HEK293 (cell line): ENCODE measurements around the gene TDRD3.

Source experiments
- CTCF ChIA-PET: fragments of 350-600 bp; formaldehyde crosslinking; extraction: SDS; loops from one replicate; lab custom pipeline; 2021; ENCODE audit warnings: antibody characterized with exemption; lab: Yijun Ruan, JAX
- POLR2A ChIA-PET: fragments of 300-600 bp; formaldehyde crosslinking; extraction: SDS; loops from one replicate; lab custom pipeline; 2020; ENCODE audit warnings: antibody characterized with exemption, inconsistent platforms; lab: Yijun Ruan, JAX
- H3K27ac ChIP-seq: fragments of 200-500 bp; sonication (Bioruptor generic); 2 replicates; pipeline ENCODE4 v1.5.1; 2014; ENCODE audit warnings: low read depth, low read length, control low read depth, inconsistent platforms; ENCODE audit errors: extremely low read depth
- H3K36me3 ChIP-seq, 2 experiments: fragments of 200-500 bp in 1 of 2; sonication (Bioruptor generic) in 1 of 2; 1 replicate in 1 of 2; 2 replicates in 1 of 2; pipeline ENCODE4 v1.5.1; 2014 to 2017; ENCODE audit warnings: inconsistent platforms in 2 of 2, low read length in 2 of 2; ENCODE audit not compliant: control insufficient read depth in 2 of 2, insufficient read depth in 1 of 2
- H3K4me1 ChIP-seq: fragments of 200-500 bp; sonication (Bioruptor generic); 2 replicates; pipeline ENCODE4 v1.5.1; 2014; ENCODE audit warnings: mild to moderate bottlenecking, low read length, inconsistent platforms; ENCODE audit not compliant: control insufficient read depth, insufficient read depth
- H3K4me3 ChIP-seq: 2 replicates; pipeline ENCODE4 v1.5.1; 2011; ENCODE audit warnings: low read depth, mild to moderate bottlenecking, control low read depth, low read length, moderate library complexity
- H3K9me3 ChIP-seq: fragments of 200-500 bp; sonication (Bioruptor generic); 2 replicates; pipeline ENCODE4 v1.5.1; 2014; ENCODE audit warnings: low read depth, low read length, inconsistent platforms; ENCODE audit not compliant: control insufficient read depth, insufficient read depth
- GLI2 ChIP-seq: fragments of 450-650 bp; formaldehyde crosslinking; IDR thresholded peaks from 2 replicates; pipeline ENCODE4; 2017; ENCODE audit warnings: missing biosample characterization, missing genetic modification characterization, low read depth, borderline replicate concordance
- IKZF3 ChIP-seq: fragments of 450-650 bp; IDR thresholded peaks from 2 replicates; pipeline ENCODE4 v1.5.0; 2018; ENCODE audit warnings: missing biosample characterization, mild to moderate bottlenecking, missing genetic modification characterization, moderate library complexity
- KLF1 ChIP-seq: fragments of 450-650 bp; formaldehyde crosslinking; IDR thresholded peaks from 2 replicates; pipeline ENCODE4 v1.5.1; 2016; ENCODE audit warnings: missing biosample characterization, missing genetic modification characterization
- RBAK ChIP-seq: fragments of 450-650 bp; formaldehyde crosslinking; IDR thresholded peaks from 2 replicates; pipeline ENCODE4 v1.5.1; 2016; ENCODE audit warnings: missing biosample characterization, missing genetic modification characterization
- SP2 ChIP-seq: fragments of 450-650 bp; formaldehyde crosslinking; IDR thresholded peaks from 2 replicates; pipeline ENCODE4 v1.5.1; 2016; ENCODE audit warnings: missing biosample characterization, missing genetic modification characterization
- YY1 ChIP-seq: fragments of 450-650 bp; formaldehyde crosslinking; IDR thresholded peaks from 2 replicates; pipeline ENCODE4 v1.5.1; 2018; ENCODE audit warnings: missing biosample characterization, missing genetic modification characterization
- ZBTB17 ChIP-seq: fragments of 450-650 bp; formaldehyde crosslinking; IDR thresholded peaks from 2 replicates; pipeline ENCODE4 v1.5.1; 2016; ENCODE audit warnings: missing biosample characterization, missing genetic modification characterization
- ZBTB20 ChIP-seq: fragments of 450-650 bp; formaldehyde crosslinking; IDR thresholded peaks from 2 replicates; pipeline ENCODE4 v1.5.1; 2016; ENCODE audit warnings: missing biosample characterization, missing genetic modification characterization
- ZBTB26 ChIP-seq: fragments of 450-650 bp; formaldehyde crosslinking; optimal IDR thresholded peaks from 2 replicates; pipeline ENCODE3; 2016; ENCODE audit warnings: missing biosample characterization, mild to moderate bottlenecking, missing genetic modification characterization
- ZFP3 ChIP-seq: fragments of 450-650 bp; formaldehyde crosslinking; IDR thresholded peaks from 2 replicates; pipeline ENCODE4 v1.5.1; 2016; ENCODE audit warnings: low read depth, missing biosample characterization, missing genetic modification characterization
- ZFP37 ChIP-seq: fragments of 450-650 bp; formaldehyde crosslinking; IDR thresholded peaks from 2 replicates; pipeline ENCODE4 v1.5.1; 2016; ENCODE audit warnings: missing biosample characterization, missing genetic modification characterization
- ZFP69B ChIP-seq: fragments of 450-650 bp; formaldehyde crosslinking; IDR thresholded peaks from 2 replicates; pipeline ENCODE4 v1.5.1; 2016; ENCODE audit warnings: missing biosample characterization, missing genetic modification characterization
- ZNF121 ChIP-seq: fragments of 450-650 bp; formaldehyde crosslinking; IDR thresholded peaks from 2 replicates; pipeline ENCODE4 v1.5.1; 2016; ENCODE audit warnings: missing biosample characterization, missing genetic modification characterization
- ZNF138 ChIP-seq: fragments of 450-650 bp; formaldehyde crosslinking; IDR thresholded peaks from 2 replicates; pipeline ENCODE4 v1.5.1; 2016; ENCODE audit warnings: missing biosample characterization, missing genetic modification characterization, borderline replicate concordance
- ZNF24 ChIP-seq: fragments of 450-650 bp; formaldehyde crosslinking; IDR thresholded peaks from 2 replicates; pipeline ENCODE4 v1.5.1; 2016; ENCODE audit warnings: missing biosample characterization, missing genetic modification characterization
- ZNF335 ChIP-seq: fragments of 450-650 bp; formaldehyde crosslinking; conservative IDR thresholded peaks from 2 replicates; pipeline ENCODE4 v1.5.1; 2016; ENCODE audit warnings: missing biosample characterization, missing genetic modification characterization
- ZNF341 ChIP-seq: fragments of 450-650 bp; formaldehyde crosslinking; IDR thresholded peaks from 2 replicates; pipeline ENCODE4; 2016; ENCODE audit warnings: low read depth, missing biosample characterization, missing genetic modification characterization
- ZNF473 ChIP-seq: fragments of 450-650 bp; formaldehyde crosslinking; IDR thresholded peaks from 2 replicates; pipeline ENCODE4 v1.5.1; 2017; ENCODE audit warnings: missing biosample characterization, missing genetic modification characterization
- ZNF501 ChIP-seq: fragments of 450-650 bp; formaldehyde crosslinking; IDR thresholded peaks from 2 replicates; pipeline ENCODE4 v1.5.1; 2016; ENCODE audit warnings: missing biosample characterization, missing genetic modification characterization
- ZNF624 ChIP-seq: fragments of 450-650 bp; formaldehyde crosslinking; IDR thresholded peaks from 2 replicates; pipeline ENCODE4 v1.5.1; 2017; ENCODE audit warnings: missing biosample characterization, missing genetic modification characterization
- ZNF660 ChIP-seq: fragments of 450-650 bp; IDR thresholded peaks from 2 replicates; pipeline ENCODE4 v1.5.1; 2018; ENCODE audit warnings: missing biosample characterization, mild to moderate bottlenecking, missing genetic modification characterization
- ZNF76 ChIP-seq: fragments of 450-650 bp; formaldehyde crosslinking; IDR thresholded peaks from 2 replicates; pipeline ENCODE4; 2016; ENCODE audit warnings: low read depth, missing biosample characterization, missing genetic modification characterization, borderline replicate concordance
- ZNF785 ChIP-seq: fragments of 450-650 bp; formaldehyde crosslinking; IDR thresholded peaks from 2 replicates; pipeline ENCODE4 v1.5.1; 2016; ENCODE audit warnings: missing biosample characterization, missing genetic modification characterization
- ZNF837 ChIP-seq: fragments of 450-650 bp; formaldehyde crosslinking; IDR thresholded peaks from 2 replicates; pipeline ENCODE4 v1.5.1; 2016; ENCODE audit warnings: missing biosample characterization, missing genetic modification characterization
- ZXDB ChIP-seq: fragments of 450-650 bp; formaldehyde crosslinking; IDR thresholded peaks from 2 replicates; pipeline ENCODE4 v1.5.1; 2016; ENCODE audit warnings: missing biosample characterization, missing genetic modification characterization
- TF ChIP-seq, protein P1 (sequence below): fragments of 450-650 bp; formaldehyde crosslinking; IDR thresholded peaks from 2 replicates; pipeline ENCODE4 v1.5.1; 2016; ENCODE audit warnings: missing biosample characterization, missing genetic modification characterization
- TF ChIP-seq, protein P2 (sequence below): fragments of 450-650 bp; formaldehyde crosslinking; IDR thresholded peaks from 2 replicates; pipeline ENCODE4 v1.5.1; 2017; ENCODE audit warnings: missing biosample characterization, missing genetic modification characterization
- TF ChIP-seq, protein P3 (sequence below): fragments of 450-650 bp; formaldehyde crosslinking; IDR thresholded peaks from 2 replicates; pipeline ENCODE4 v1.5.1; 2016; ENCODE audit warnings: missing biosample characterization, missing genetic modification characterization
- TF ChIP-seq, protein P4 (sequence below): fragments of 450-650 bp; formaldehyde crosslinking; IDR thresholded peaks from 2 replicates; pipeline ENCODE4 v1.5.1; 2017; ENCODE audit warnings: missing biosample characterization, mild to moderate bottlenecking, missing genetic modification characterization, moderate library complexity

TDRD3 gene

DNA sequence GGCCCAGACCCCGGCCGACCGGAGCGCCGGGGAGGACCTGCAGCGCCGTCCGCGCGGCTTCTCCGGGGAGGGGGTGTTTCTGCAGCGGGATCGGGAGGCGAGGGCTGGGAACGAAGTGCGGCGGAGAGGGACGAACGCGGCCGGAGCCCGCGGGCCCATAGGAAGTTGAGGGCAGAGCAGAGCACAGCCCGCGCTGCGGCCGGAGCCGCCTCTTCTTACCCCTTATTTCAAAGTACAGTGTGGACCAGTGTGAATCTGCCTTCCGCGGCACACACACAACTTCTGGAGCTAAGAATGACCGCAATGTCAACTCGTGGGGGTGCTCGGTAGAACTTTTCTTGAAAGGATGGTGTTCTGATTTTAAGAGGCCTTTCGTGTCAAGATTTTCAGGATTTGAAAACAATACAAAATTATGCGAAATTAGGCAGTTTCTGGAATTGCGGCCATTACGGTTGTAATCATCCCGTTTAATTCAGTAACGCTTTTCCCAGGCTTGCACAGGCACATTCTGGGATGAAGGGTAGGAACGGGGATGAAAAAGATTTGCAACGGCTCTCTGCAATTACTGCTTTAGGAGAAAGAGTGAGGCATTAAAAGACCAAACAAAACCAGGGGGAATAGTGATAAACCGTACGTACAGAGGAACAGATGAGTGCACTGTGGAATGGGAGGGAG, 821 bp downstream of the TDRD3 start:
- Histone ChIP-seq H3K4me3 (peak overlapping the region; percentile 72), H3K27ac (peak overlapping the region; percentile 90), H3K36me3 (no peaks in the 10 kb centered on the region), H3K9me3 (no peaks in the 10 kb centered on the region), H3K4me1 (peaks cover 4% of the 10 kb centered on the region; the same call in 1 of the 2 replicates)
- POLR2A ChIA-PET = interaction anchor here (0.6 to 1.6 kb wide), 3 partner anchors 9 to 38 kb away, joined by 3 to 6 read pairs (median 3); no protein-coding TSS in a partner anchor
- CTCF ChIA-PET = no interaction called here
- TF ChIP-seq RBAK (tag by site-specific recombination) = no peak
- TF ChIP-seq ZXDB (tag by site-specific recombination) = no peak
- peak; percentile 15; the same call in 1 of the 2 replicates for TF ChIP-seq IKZF3 (tag by site-specific recombination)
- 0 out of 2 replicates have a peak, but pooled peaks have one; percentile 25 for TF ChIP-seq ZNF341
- TF ChIP-seq ZNF76 (tag by site-specific recombination) = no peak
- peak; percentile 70 for TF ChIP-seq ZBTB20 (tag by site-specific recombination)
- no peak for TF ChIP-seq ZNF624 (tag by site-specific recombination)
- TF ChIP-seq GLI2 (tag by site-specific recombination) = no peak
- TF ChIP-seq ZNF785 (tag by site-specific recombination) = no peak
- TF ChIP-seq ZBTB26 (tag by site-specific recombination) = peak; percentile 53
- TF ChIP-seq ZFP69B = 0 out of 2 replicates have a peak, but pooled peaks have one; percentile 33
- TF ChIP-seq ZNF121 (tag by site-specific recombination) = no peak
- TF ChIP-seq ZNF473 (tag by site-specific recombination) = no peak
- TF ChIP-seq YY1 (tag by site-specific recombination) = no peak
- no peak for TF ChIP-seq ZNF24 (tag by site-specific recombination)
- no peak for TF ChIP-seq ZNF138
- TF ChIP-seq, protein P1, sequence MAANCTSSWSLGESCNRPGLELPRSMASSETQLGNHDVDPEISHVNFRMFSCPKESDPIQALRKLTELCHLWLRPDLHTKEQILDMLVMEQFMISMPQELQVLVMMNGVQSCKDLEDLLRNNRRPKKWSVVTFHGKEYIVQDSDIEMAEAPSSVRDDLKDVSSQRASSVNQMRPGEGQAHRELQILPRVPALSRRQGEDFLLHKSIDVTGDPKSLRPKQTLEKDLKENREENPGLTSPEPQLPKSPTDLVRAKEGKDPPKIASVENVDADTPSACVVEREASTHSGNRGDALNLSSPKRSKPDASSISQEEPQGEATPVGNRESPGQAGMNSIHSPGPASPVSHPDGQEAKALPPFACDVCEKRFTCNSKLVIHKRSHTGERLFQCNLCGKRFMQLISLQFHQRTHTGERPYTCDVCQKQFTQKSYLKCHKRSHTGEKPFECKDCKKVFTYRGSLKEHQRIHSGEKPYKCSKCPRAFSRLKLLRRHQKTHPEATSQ (tag by site-specific recombination) = no peak
- TF ChIP-seq, protein P2, sequence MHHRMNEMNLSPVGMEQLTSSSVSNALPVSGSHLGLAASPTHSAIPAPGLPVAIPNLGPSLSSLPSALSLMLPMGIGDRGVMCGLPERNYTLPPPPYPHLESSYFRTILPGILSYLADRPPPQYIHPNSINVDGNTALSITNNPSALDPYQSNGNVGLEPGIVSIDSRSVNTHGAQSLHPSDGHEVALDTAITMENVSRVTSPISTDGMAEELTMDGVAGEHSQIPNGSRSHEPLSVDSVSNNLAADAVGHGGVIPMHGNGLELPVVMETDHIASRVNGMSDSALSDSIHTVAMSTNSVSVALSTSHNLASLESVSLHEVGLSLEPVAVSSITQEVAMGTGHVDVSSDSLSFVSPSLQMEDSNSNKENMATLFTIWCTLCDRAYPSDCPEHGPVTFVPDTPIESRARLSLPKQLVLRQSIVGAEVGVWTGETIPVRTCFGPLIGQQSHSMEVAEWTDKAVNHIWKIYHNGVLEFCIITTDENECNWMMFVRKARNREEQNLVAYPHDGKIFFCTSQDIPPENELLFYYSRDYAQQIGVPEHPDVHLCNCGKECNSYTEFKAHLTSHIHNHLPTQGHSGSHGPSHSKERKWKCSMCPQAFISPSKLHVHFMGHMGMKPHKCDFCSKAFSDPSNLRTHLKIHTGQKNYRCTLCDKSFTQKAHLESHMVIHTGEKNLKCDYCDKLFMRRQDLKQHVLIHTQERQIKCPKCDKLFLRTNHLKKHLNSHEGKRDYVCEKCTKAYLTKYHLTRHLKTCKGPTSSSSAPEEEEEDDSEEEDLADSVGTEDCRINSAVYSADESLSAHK = no peak
- TF ChIP-seq ZNF335 (tag by site-specific recombination) = peak; percentile 56
- TF ChIP-seq ZNF837 (tag by site-specific recombination) = no peak
- TF ChIP-seq ZFP37 = 0 out of 2 replicates have a peak, but pooled peaks have one; percentile 27
- TF ChIP-seq SP2 (tag by site-specific recombination) = peak; percentile 36
- TF ChIP-seq ZNF501 = no peak
- TF ChIP-seq ZFP3 (tag by site-specific recombination) = no peak
- peak; percentile 48; the same call in 1 of the 2 replicates for TF ChIP-seq ZBTB17 (tag by site-specific recombination)
- no peak for TF ChIP-seq KLF1
- TF ChIP-seq ZNF660 (tag by site-specific recombination) = 0 out of 2 replicates have a peak, but pooled peaks have one; percentile 46
- TF ChIP-seq, protein P3, sequence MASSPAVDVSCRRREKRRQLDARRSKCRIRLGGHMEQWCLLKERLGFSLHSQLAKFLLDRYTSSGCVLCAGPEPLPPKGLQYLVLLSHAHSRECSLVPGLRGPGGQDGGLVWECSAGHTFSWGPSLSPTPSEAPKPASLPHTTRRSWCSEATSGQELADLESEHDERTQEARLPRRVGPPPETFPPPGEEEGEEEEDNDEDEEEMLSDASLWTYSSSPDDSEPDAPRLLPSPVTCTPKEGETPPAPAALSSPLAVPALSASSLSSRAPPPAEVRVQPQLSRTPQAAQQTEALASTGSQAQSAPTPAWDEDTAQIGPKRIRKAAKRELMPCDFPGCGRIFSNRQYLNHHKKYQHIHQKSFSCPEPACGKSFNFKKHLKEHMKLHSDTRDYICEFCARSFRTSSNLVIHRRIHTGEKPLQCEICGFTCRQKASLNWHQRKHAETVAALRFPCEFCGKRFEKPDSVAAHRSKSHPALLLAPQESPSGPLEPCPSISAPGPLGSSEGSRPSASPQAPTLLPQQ (tag by site-specific recombination) = peak; percentile 49; the same call in 1 of the 2 replicates
- TF ChIP-seq, protein P4, sequence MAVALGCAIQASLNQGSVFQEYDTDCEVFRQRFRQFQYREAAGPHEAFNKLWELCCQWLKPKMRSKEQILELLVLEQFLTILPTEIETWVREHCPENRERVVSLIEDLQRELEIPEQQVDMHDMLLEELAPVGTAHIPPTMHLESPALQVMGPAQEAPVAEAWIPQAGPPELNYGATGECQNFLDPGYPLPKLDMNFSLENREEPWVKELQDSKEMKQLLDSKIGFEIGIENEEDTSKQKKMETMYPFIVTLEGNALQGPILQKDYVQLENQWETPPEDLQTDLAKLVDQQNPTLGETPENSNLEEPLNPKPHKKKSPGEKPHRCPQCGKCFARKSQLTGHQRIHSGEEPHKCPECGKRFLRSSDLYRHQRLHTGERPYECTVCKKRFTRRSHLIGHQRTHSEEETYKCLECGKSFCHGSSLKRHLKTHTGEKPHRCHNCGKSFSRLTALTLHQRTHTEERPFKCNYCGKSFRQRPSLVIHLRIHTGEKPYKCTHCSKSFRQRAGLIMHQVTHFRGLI (tag by site-specific recombination) = no peak
